HepG2 (cell line): ENCODE measurements around the gene CACNA2D3. TPM values are rescaled to one million over a fixed set of nuclear protein-coding genes. Genes with fewer than 3 reads are reported as not detected.

Source experiments
- ATAC-seq: fragments of 200-7000 bp; cut with Tn5 transposase; 3 replicates; pipeline ENCODE4 v1.9.1; 2020; ENCODE audit warnings: mild to moderate bottlenecking, moderate library complexity
- BruUV-seq: library from RNA; stranded (reverse); fragments of 400-500 nt; replicated peaks from 2 replicates; lab custom pipeline; 2021; lab: Mats Ljungman, UMichigan
- CTCF ChIA-PET: fragments of 300-600 bp; formaldehyde crosslinking; extraction: SDS; loops from one replicate; lab custom pipeline; 2021; ENCODE audit warnings: low total read pairs, inconsistent platforms, low intra/inter-chr PET ratio; lab: Yijun Ruan, JAX
- POLR2A ChIA-PET: fragments of 350-600 bp; sonication (Branson Sonifier 250); formaldehyde crosslinking; loops from one replicate; lab custom pipeline; 2020; ENCODE audit warnings: antibody characterized with exemption, inconsistent platforms; lab: Yijun Ruan, JAX
- DNase-seq: peaks from one replicate; pipeline ENCODE4 v3.0.0-alpha.2; 2015; ENCODE audit warnings: low spot score
- FAIRE-seq: peaks from 3 replicates; lab custom pipeline; 2011; peaks lifted over from hg19 to GRCh38; lab: Jason Lieb, UNC
- H2AFZ ChIP-seq: one replicate; pipeline ENCODE4 v1.6.1; 2011; ENCODE audit warnings: low read length, inconsistent platforms
- H3K27ac ChIP-seq: fragments of 300-600 bp; 3 replicates; pipeline ENCODE4 v1.8.0; 2011; ENCODE audit warnings: mixed run types, mild to moderate bottlenecking, mixed read lengths, low read length, inconsistent platforms; ENCODE audit not compliant: insufficient read depth; ENCODE audit errors: extremely low read length
- H3K27me3 ChIP-seq, 2 experiments: fragments of 200-600 bp in 1 of 2; 2 replicates in 1 of 2; 3 replicates in 1 of 2; pipeline versions ENCODE4 v1.6.0 to v1.8.0; 2011; ENCODE audit warnings: low read length in 2 of 2, mild to moderate bottlenecking in 2 of 2, moderate library complexity in 2 of 2, inconsistent platforms in 1 of 2; ENCODE audit not compliant: insufficient read depth in 2 of 2, control insufficient read depth in 1 of 2
- H3K36me3 ChIP-seq, 2 experiments: fragments of 200-600 bp in 1 of 2; replicated peaks in 1 of 2; 2 replicates in 1 of 2; 3 replicates in 1 of 2; pipeline versions ENCODE4 v1.5.1 to v1.8.0; 2011; ENCODE audit warnings: low read length in 2 of 2, inconsistent platforms in 1 of 2; ENCODE audit not compliant: insufficient read depth in 2 of 2, control insufficient read depth in 1 of 2
- H3K4me1 ChIP-seq: 2 replicates; pipeline ENCODE4 v1.5.1; 2012; ENCODE audit warnings: low read length, inconsistent platforms; ENCODE audit not compliant: insufficient read depth
- H3K4me2 ChIP-seq: 2 replicates; pipeline ENCODE4 v1.6.0; 2011; ENCODE audit warnings: low read depth, low read length, inconsistent platforms
- H3K4me3 ChIP-seq, 3 experiments: fragments of 200-600 bp in 1 of 3; sonication (generic), shearing (Covaris generic) in 1 of 3; replicated peaks in 1 of 3; 2 replicates each; pipeline ENCODE4 v1.5.1; 2011 to 2016; ENCODE audit warnings: low read length in 3 of 3, inconsistent platforms in 2 of 3, low read depth in 2 of 3, mild to moderate bottlenecking in 2 of 3, control low read depth in 1 of 3, mixed read lengths in 1 of 3; ENCODE audit not compliant: insufficient read depth in 1 of 3
- H3K79me2 ChIP-seq: one replicate; pipeline ENCODE4 v1.6.1; 2011; ENCODE audit warnings: low read length, inconsistent platforms; ENCODE audit not compliant: insufficient read depth
- H3K9ac ChIP-seq: 2 replicates; pipeline ENCODE4 v1.6.0; 2011; ENCODE audit warnings: mild to moderate bottlenecking, low read depth, low read length, inconsistent platforms; ENCODE audit not compliant: insufficient read depth
- H3K9me3 ChIP-seq: 2 replicates; pipeline ENCODE4 v1.5.1; 2012; ENCODE audit warnings: mild to moderate bottlenecking, low read length
- H4K20me1 ChIP-seq: 2 replicates; pipeline ENCODE4 v1.6.0; 2011; ENCODE audit warnings: inconsistent platforms, mild to moderate bottlenecking, low read length, moderate library complexity; ENCODE audit not compliant: insufficient read depth
- ARID3A ChIP-seq: IDR thresholded peaks from 2 replicates; pipeline ENCODE4 v1.6.1; 2012; ENCODE audit warnings: low read depth, low read length, improper control_type of control experiment
- ELK4 ChIP-seq: sonication (generic); formaldehyde crosslinking; IDR thresholded peaks from 2 replicates; pipeline ENCODE4 v1.9.0; 2021; ENCODE audit warnings: missing genetic modification reagents, borderline replicate concordance
- FOXA3 ChIP-seq: IDR thresholded peaks from 2 replicates; pipeline ENCODE4 v1.6.1; 2016; ENCODE audit warnings: missing genetic modification reagents, missing compliant biosample characterization
- KAT8 ChIP-seq: IDR thresholded peaks from 2 replicates; pipeline ENCODE4 v1.6.1; 2016; ENCODE audit warnings: missing genetic modification reagents, missing compliant biosample characterization
- PLSCR1 ChIP-seq: sonication (generic); formaldehyde crosslinking; IDR thresholded peaks from 2 replicates; pipeline ENCODE4 v1.5.0; 2020; ENCODE audit warnings: missing genetic modification reagents, mild to moderate bottlenecking, borderline replicate concordance
- RFX1 ChIP-seq: fragments of 450-650 bp; IDR thresholded peaks from 2 replicates; pipeline ENCODE4 v1.6.1; 2017
- SP140L ChIP-seq: sonication (generic); formaldehyde crosslinking; IDR thresholded peaks from 2 replicates; pipeline ENCODE4 v1.4.0; 2020; ENCODE audit warnings: missing genetic modification reagents, borderline replicate concordance
- TERF1 ChIP-seq: sonication (generic); formaldehyde crosslinking; IDR thresholded peaks from 2 replicates; pipeline ENCODE4 v1.8.0; 2022; ENCODE audit warnings: mild to moderate bottlenecking, missing genetic modification reagents, moderate library complexity
- ZNF44 ChIP-seq: sonication (generic); formaldehyde crosslinking; IDR thresholded peaks from 2 replicates; pipeline ENCODE4 v1.5.1; 2020; ENCODE audit warnings: mild to moderate bottlenecking, missing genetic modification reagents
- ZNF670 ChIP-seq: sonication (generic); formaldehyde crosslinking; IDR thresholded peaks from 2 replicates; pipeline ENCODE4 v1.8.0; 2022; ENCODE audit warnings: mild to moderate bottlenecking, missing genetic modification reagents, borderline replicate concordance
- ZNF772 ChIP-seq: sonication (generic); formaldehyde crosslinking; IDR thresholded peaks from 2 replicates; pipeline ENCODE4 v1.5.0; 2020; ENCODE audit warnings: mild to moderate bottlenecking, missing genetic modification reagents
- WGBS: methylation state at CpG from one replicate; pipeline ENCODE4 v1.1.6; 2017; ENCODE audit warnings: low lambda C conversion rate; 5-methylcytosine and 5-hydroxymethylcytosine counted together
- in situ Hi-C: cut with HindIII; loops from 2 replicates; pipeline ENCODE4 v1.10.0; 2017; ENCODE audit warnings: low pct_unique_long_range_greater_than_20kb; ENCODE audit not compliant: extremely low pct_ligation_motif_present
- intact Hi-C: fragments of 100-400 bp; cut with micrococcal nuclease; formaldehyde crosslinking; loops from one replicate; pipeline ENCODE4 v1.10.0; 2022; ENCODE audit not compliant: unreplicated experiment
- polyA plus RNA-seq, 8 experiments: library from polyadenylated mRNA; depleted of rRNA in 3 of 8; stranded (reverse) in 7 of 8; unstranded in 1 of 8; fragments of >200 nt; fragmentation: Illumina TruSeq in 4 of 8; extraction: Trizol in 4 of 8; gene quantifications; 2 replicates each; pipeline versions ENCODE4 v1.2.1 to v1.2.3, GENCODE V29; 2011 to 2016; ENCODE audit warnings: low read depth in 4 of 8, missing spikeins in 1 of 8, mixed read lengths in 1 of 8; ENCODE audit not compliant: insufficient read depth in 1 of 8
- total RNA-seq, 5 experiments: library from RNA; depleted of rRNA; stranded (reverse); fragments of >200 nt; fragmentation: Illumina TruSeq; extraction: Trizol; gene quantifications; 2 replicates each; pipeline ENCODE4 v1.2.3, GENCODE V29; 2016; ENCODE audit warnings: low read depth in 1 of 5

CACNA2D3 gene
- total and polyA plus RNA-seq, 2 of the 13 experiments (the other 11 are each of a cell fraction or from before 2014, with no cell fraction given): not detected

GRCh38 chr3:54955941-54956340 lies 833.6 kb downstream of the CACNA2D3 start:
- ATAC-seq (no peak), DNase-seq (no peak), FAIRE-seq (no peak)
- Histone ChIP-seq H3K36me3 (no peaks in the 10 kb centered on the region), H3K79me2 (no peaks in the 10 kb centered on the region), H4K20me1 (no peaks in the 10 kb centered on the region), H3K9ac (no peak overlapping the region), H3K27ac (no peak overlapping the region), H2AFZ (no peak overlapping the region), H3K4me3 (no peak overlapping the region), H3K4me1 (no peaks in the 10 kb centered on the region), H3K27me3 (0 out of 5 replicates have a peak, but pooled peaks cover 0 to 5% of the 10 kb centered on the region in 2 experiments), H3K4me2 (no peak overlapping the region), H3K9me3 (no peaks in the 10 kb centered on the region)
- WGBS: 70% methylated on average over 6 of the region's 6 CpGs
- ChIA-PET POLR2A (no interaction called here), CTCF (no interaction called here)
- no TSS peak for BruUV-seq
- intact Hi-C loops (no loop called here), in situ Hi-C loops (no loop called here)
- TF ChIP-seq TERF1 (CRISPR knock-in tag) (no peak), ARID3A (no peak), RFX1 (no peak), KAT8 (no peak), SP140L (CRISPR knock-in tag) (no peak), ZNF772 (CRISPR knock-in tag) (no peak), ZNF670 (CRISPR knock-in tag) (no peak), FOXA3 (no peak), ZNF44 (CRISPR knock-in tag) (no peak), PLSCR1 (CRISPR knock-in tag) (no peak), ELK4 (CRISPR knock-in tag) (no peak)
